Measurements from ENCODE around the gene TCHHL1. TPM values are rescaled to one million over a fixed set of nuclear protein-coding genes. Genes with fewer than 3 reads are reported as not detected.

The TCHHL1 gene
- total RNA-seq, 1 donor from 2014 or later, result not detected

- no peak for TF ChIP-seq CTCF (conservative IDR thresholded peaks at IDR 0.05)
- Mint-ChIP-seq H3K27me3 (ENCODE audit: low read depth) (peaks cover 46% of the 10 kb centered on the region), H3K9me3 (no peaks in the 10 kb centered on the region), H3K4me1 (peaks cover 23% of the 10 kb centered on the region), H3K27ac (ENCODE audit: unreplicated experiment) (no peak overlapping the region), H3K36me3 (ENCODE audit: low read depth) (no peaks in the 10 kb centered on the region), H3K4me3 (no peak overlapping the region)
- DNase-seq (ENCODE audit: low read depth, low spot score), result no peak
Measured at GRCh38 chr1:152038871-152039270, 50.0 kb downstream of the TCHHL1 start.

GRCh38 chr1:152036267-152037216 is 52.3 kb downstream of the TCHHL1 start, which contains the start of gene S100A11:
Gene S100A11 (minus strand): TSS chr1:152037004. CDS start chr1:152036915, 89 bp downstream.
- peak; percentile 59 for DNase-seq (ENCODE audit: low read depth, low spot score)
- Mint-ChIP-seq H3K4me3 (peak within 1 kb of the TSS; percentile 89), H3K9me3 (no peaks in the 10 kb centered on the region), H3K4me1 (peaks cover 22% of the 10 kb centered on the region), H3K36me3 (ENCODE audit: low read depth) (peaks cover 4% of the 10 kb centered on the region), H3K27ac (ENCODE audit: unreplicated experiment) (peak within 1 kb of the TSS; percentile 81), H3K27me3 (ENCODE audit: low read depth) (peaks cover 52% of the 10 kb centered on the region)
- no peak for TF ChIP-seq CTCF (conservative IDR thresholded peaks at IDR 0.05)

GRCh38 chr1:152035539-152036266 is 53.2 kb downstream of the TCHHL1 start:
- Mint-ChIP-seq H3K4me3 (peak overlapping the region; percentile 89), H3K27me3 (ENCODE audit: low read depth) (peaks cover 52% of the 10 kb centered on the region), H3K4me1 (peaks cover 22% of the 10 kb centered on the region), H3K9me3 (no peaks in the 10 kb centered on the region), H3K36me3 (ENCODE audit: low read depth) (peaks cover 4% of the 10 kb centered on the region), H3K27ac (ENCODE audit: unreplicated experiment) (no peak overlapping the region)
- no peak for DNase-seq (ENCODE audit: low read depth, low spot score)
- peak; percentile 10 for TF ChIP-seq CTCF (conservative IDR thresholded peaks at IDR 0.05)

- peaks cover 22% of the 10 kb centered on the region for H3K4me1 Mint-ChIP-seq
- H3K27ac Mint-ChIP-seq (ENCODE audit: unreplicated experiment), result peak overlapping the region; percentile 37
- H3K9me3 Mint-ChIP-seq, result no peaks in the 10 kb centered on the region
- H3K27me3 Mint-ChIP-seq (ENCODE audit: low read depth), result peaks cover 52% of the 10 kb centered on the region
- peak; percentile 55 for DNase-seq (ENCODE audit: low read depth, low spot score)
- TF ChIP-seq CTCF (conservative IDR thresholded peaks at IDR 0.05), result peak; percentile 82
- peaks cover 4% of the 10 kb centered on the region for H3K36me3 Mint-ChIP-seq (ENCODE audit: low read depth)
- H3K4me3 Mint-ChIP-seq, result peak overlapping the region; percentile 89
Measured at GRCh38 chr1:152034654-152035538, 54.0 kb downstream of the TCHHL1 start.

GRCh38 chr1:152034324-152034653 is 54.6 kb downstream of the TCHHL1 start:
- no peak for TF ChIP-seq CTCF (conservative IDR thresholded peaks at IDR 0.05)
- Mint-ChIP-seq H3K27me3 (ENCODE audit: low read depth) (peaks cover 52% of the 10 kb centered on the region), H3K4me1 (peaks cover 22% of the 10 kb centered on the region), H3K9me3 (peaks cover 1% of the 10 kb centered on the region), H3K4me3 (peak overlapping the region; percentile 85), H3K36me3 (ENCODE audit: low read depth) (peaks cover 4% of the 10 kb centered on the region), H3K27ac (ENCODE audit: unreplicated experiment) (no peak overlapping the region)
- no peak for DNase-seq (ENCODE audit: low read depth, low spot score)
